H9 (cell line): ENCODE data around the gene FNDC3B. TPM values are rescaled to one million over a fixed set of nuclear protein-coding genes. Genes with fewer than 3 reads are reported as not detected.

Experiments
- DNase-seq: peaks from one replicate; pipeline ENCODE4 v3.0.0-alpha.2; 2017
- H2AFZ ChIP-seq: one replicate; pipeline ENCODE4 v1.6.1; 2013; ENCODE audit warnings: mild to moderate bottlenecking, low read length, control low read depth, moderate library complexity
- H2AK5ac ChIP-seq: 2 replicates; pipeline ENCODE4 v1.6.1; 2013; ENCODE audit warnings: low read length, control low read depth, mixed read lengths; ENCODE audit not compliant: insufficient read length
- H2BK120ac ChIP-seq: one replicate; pipeline ENCODE4 v1.6.1; 2013; ENCODE audit warnings: low read depth, mild to moderate bottlenecking, low read length, control low read depth, inconsistent platforms; ENCODE audit not compliant: poor library complexity, severe bottlenecking
- H2BK12ac ChIP-seq: 2 replicates; pipeline ENCODE4 v1.6.1; 2013; ENCODE audit warnings: low read length, control low read depth, mixed read lengths, low read depth; ENCODE audit not compliant: insufficient read length
- H2BK15ac ChIP-seq: 2 replicates; pipeline ENCODE4 v1.6.1; 2013; ENCODE audit warnings: low read depth, low read length, control low read depth
- H2BK20ac ChIP-seq: one replicate; pipeline ENCODE4 v1.6.1; 2013; ENCODE audit warnings: low read depth, mild to moderate bottlenecking, low read length, control low read depth, inconsistent platforms; ENCODE audit not compliant: poor library complexity, severe bottlenecking
- H2BK5ac ChIP-seq: 2 replicates; pipeline ENCODE4 v1.6.1; 2013; ENCODE audit warnings: low read length, control low read depth, mixed read lengths; ENCODE audit not compliant: insufficient read length
- H3K14ac ChIP-seq: 2 replicates; pipeline ENCODE4 v1.6.1; 2013; ENCODE audit warnings: low read length, control low read depth; ENCODE audit not compliant: insufficient read depth
- H3K18ac ChIP-seq: 2 replicates; pipeline ENCODE4 v1.6.1; 2013; ENCODE audit warnings: low read depth, mild to moderate bottlenecking, mixed read lengths, low read length, control low read depth; ENCODE audit not compliant: insufficient read length
- H3K23ac ChIP-seq: 2 replicates; pipeline ENCODE4 v1.6.1; 2013; ENCODE audit warnings: low read length, control low read depth, mixed read lengths, low read depth; ENCODE audit not compliant: insufficient read length
- H3K23me2 ChIP-seq: 2 replicates; pipeline ENCODE4 v1.6.1; 2013; ENCODE audit warnings: low read depth, mild to moderate bottlenecking, mixed read lengths, low read length, control low read depth; ENCODE audit not compliant: insufficient read length, poor library complexity, severe bottlenecking
- H3K27ac ChIP-seq: 2 replicates; pipeline ENCODE4 v1.5.1; 2013; ENCODE audit warnings: low read length, control low read depth, mixed read lengths, low read depth; ENCODE audit not compliant: insufficient read length
- H3K27me3 ChIP-seq: 2 replicates; pipeline ENCODE4 v1.6.1; 2013; ENCODE audit warnings: low read length, control low read depth, inconsistent platforms; ENCODE audit not compliant: insufficient read depth
- H3K4ac ChIP-seq: 2 replicates; pipeline ENCODE4 v1.6.1; 2013; ENCODE audit warnings: low read depth, mild to moderate bottlenecking, control low read depth, inconsistent platforms, low read length, moderate library complexity
- H3K4me1 ChIP-seq: 2 replicates; pipeline ENCODE4 v1.6.1; 2013; ENCODE audit warnings: low read length, control low read depth, inconsistent platforms; ENCODE audit not compliant: insufficient read depth
- H3K4me2 ChIP-seq: 2 replicates; pipeline ENCODE4 v1.6.1; 2013; ENCODE audit warnings: low read length, control low read depth, mixed read lengths; ENCODE audit not compliant: insufficient read length, insufficient read depth
- H3K56ac ChIP-seq: 2 replicates; pipeline ENCODE4 v1.6.1; 2013; ENCODE audit warnings: low read depth, mild to moderate bottlenecking, mixed read lengths, low read length, control low read depth; ENCODE audit not compliant: insufficient read length
- H3K79me1 ChIP-seq: 2 replicates; pipeline ENCODE4 v1.6.1; 2013; ENCODE audit warnings: low read depth, mild to moderate bottlenecking, moderate library complexity, low read length, control low read depth, inconsistent platforms; ENCODE audit not compliant: insufficient read depth, poor library complexity, severe bottlenecking
- H3K79me2 ChIP-seq: 2 replicates; pipeline ENCODE4 v1.6.1; 2013; ENCODE audit warnings: low read length, control low read depth, inconsistent platforms; ENCODE audit not compliant: insufficient read depth
- H3K9ac ChIP-seq: 2 replicates; pipeline ENCODE4 v1.6.1; 2013; ENCODE audit warnings: low read length, control low read depth, mixed read lengths; ENCODE audit not compliant: insufficient read length; ENCODE audit errors: extremely low read depth
- H3K9me3 ChIP-seq: one replicate; pipeline ENCODE4 v1.6.1; 2013; ENCODE audit warnings: low read depth, low read length, inconsistent platforms; ENCODE audit not compliant: control insufficient read depth
- H3T11ph ChIP-seq: one replicate; pipeline ENCODE4 v1.6.1; 2013; ENCODE audit warnings: mild to moderate bottlenecking, low read length, control low read depth, inconsistent platforms
- H4K20me1 ChIP-seq: one replicate; pipeline ENCODE4 v1.6.1; 2013; ENCODE audit not compliant: control insufficient read depth, insufficient read length, insufficient read depth
- H4K5ac ChIP-seq: 2 replicates; pipeline ENCODE4 v1.6.1; 2013; ENCODE audit warnings: low read depth, mild to moderate bottlenecking, mixed read lengths, low read length, control low read depth; ENCODE audit not compliant: insufficient read length
- H4K8ac ChIP-seq: replicated peaks from 2 replicates; pipeline ENCODE4 v1.6.1; 2013; ENCODE audit warnings: low read length, control low read depth, mixed read lengths, low read depth; ENCODE audit not compliant: insufficient read length
- H4K91ac ChIP-seq: 2 replicates; pipeline ENCODE4 v1.6.1; 2013; ENCODE audit warnings: low read depth, mild to moderate bottlenecking, moderate library complexity, mixed read lengths, low read length, control low read depth; ENCODE audit not compliant: insufficient read length
- H3K27ac Mint-ChIP-seq, 3 experiments: 2 replicates in 2 of 3; 3 replicates in 1 of 3; pipeline ENCODE4 v1.8.0; 2020 to 2021; ENCODE audit warnings: mixed read lengths in 3 of 3, mild to moderate bottlenecking in 1 of 3, moderate library complexity in 1 of 3
- H3K27me3 Mint-ChIP-seq: 2 replicates; pipeline ENCODE4 v1.8.0; 2021; ENCODE audit warnings: low read depth, mild to moderate bottlenecking, moderate library complexity, mixed read lengths
- H3K36me3 Mint-ChIP-seq, 3 experiments: 2 replicates in 2 of 3; 3 replicates in 1 of 3; pipeline ENCODE4 v1.8.0; 2020 to 2021; ENCODE audit warnings: low read depth in 3 of 3, mixed read lengths in 3 of 3; ENCODE audit not compliant: insufficient read depth in 1 of 3
- H3K4me1 Mint-ChIP-seq, 2 experiments: 2 replicates each; pipeline ENCODE4 v1.8.0; 2020; ENCODE audit warnings: mixed read lengths in 2 of 2
- H3K4me3 Mint-ChIP-seq, 2 experiments: 2 replicates in 1 of 2; 3 replicates in 1 of 2; pipeline ENCODE4 v1.8.0; 2020 to 2021; ENCODE audit warnings: mild to moderate bottlenecking in 2 of 2, mixed read lengths in 2 of 2, moderate library complexity in 1 of 2
- H3K9me3 Mint-ChIP-seq, 2 experiments: 2 replicates in 1 of 2; 3 replicates in 1 of 2; pipeline ENCODE4 v1.8.0; 2020; ENCODE audit warnings: mild to moderate bottlenecking in 2 of 2, mixed read lengths in 2 of 2, moderate library complexity in 1 of 2
- CTCF ChIP-seq: fragments of 200-600 bp; sonication (generic); conservative IDR thresholded peaks from 3 replicates; pipeline ENCODE4 v1.8.0; 2021; ENCODE audit warnings: antibody characterized with exemption, mild to moderate bottlenecking
- WGBS: extraction: QIAGEN DNeasy Blood & Tissue Kit; methylation state at CpG from one replicate; pipeline ENCODE4 v1.1.7; 2013; ENCODE audit warnings: missing lambda C conversion rate, low lambda C conversion rate, mixed read lengths; ENCODE audit not compliant: insufficient read length; ENCODE audit errors: extremely low coverage; 5-methylcytosine and 5-hydroxymethylcytosine counted together
- total RNA-seq: library from RNA; stranded (reverse); gene quantifications from 2 replicates; pipeline ENCODE4 v1.2.1, GENCODE V29; 2021

FNDC3B gene
- total RNA-seq, 1 experiment from 2014 or later: 43.8 TPM

- Histone ChIP-seq H2AK5ac (no peak overlapping the region), H3K4me2 (no peak overlapping the region), H3K14ac (no peak overlapping the region), H2BK5ac (no peak overlapping the region), H3K23ac (no peak overlapping the region), H3K27me3 (no peaks in the 10 kb centered on the region), H2BK120ac (no peak overlapping the region), H3K56ac (no peak overlapping the region), H3K4me1 (no peaks in the 10 kb centered on the region), H2BK12ac (no peak overlapping the region), H3T11ph (no peak overlapping the region), H3K23me2 (no peaks in the 10 kb centered on the region), H4K5ac (no peak overlapping the region), H4K91ac (no peak overlapping the region), H4K8ac (no peak overlapping the region), H2BK15ac (no peak overlapping the region), H3K9ac (no peak overlapping the region), H2AFZ (no peak overlapping the region), H3K4ac (no peak overlapping the region), H3K79me2 (no peaks in the 10 kb centered on the region), H2BK20ac (no peak overlapping the region), H4K20me1 (no peaks in the 10 kb centered on the region), H3K9me3 (no peaks in the 10 kb centered on the region), H3K27ac (no peak overlapping the region), H3K79me1 (no peaks in the 10 kb centered on the region), H3K18ac (no peak overlapping the region)
- peaks cover 9 to 13% (median 12%) of the 10 kb centered on the region in 3 experiments for H3K36me3 Mint-ChIP-seq
- no peaks in the 10 kb centered on the region for H3K27me3 Mint-ChIP-seq
- no peak overlapping the region for H3K4me3 Mint-ChIP-seq
- TF ChIP-seq CTCF: no peak
- no peak for DNase-seq
- no CpG with 5 or more reads among the region's 5 CpGs for WGBS
- H3K9me3 Mint-ChIP-seq: no peaks in the 10 kb centered on the region
- peaks cover 3 to 11% of the 10 kb centered on the region in 2 experiments; a peak in 2 of 4 replicates for H3K4me1 Mint-ChIP-seq
- peak overlapping the region in 1 of 3 experiments; percentile 77; a peak in 2 of 7 replicates for H3K27ac Mint-ChIP-seq
Observed at GRCh38 chr3:172390792-172391191, 351.4 kb downstream of the FNDC3B start.
